HG03103 (cell line): ENCODE results near the gene RET.
A peak's percentile ranks its signal among the peaks of the same experiment; 100 is the strongest.
"Not testable (repeated sequence)": the region's sequence is repeated elsewhere in the genome, so short reads cannot be mapped to it uniquely, and the experiment has no call there.

Experiments used
- ATAC-seq: cut with Tn5 transposase; IDR thresholded peaks from one replicate; pipeline ENCODE4 v1.9.1; 2021; ENCODE audit warnings: low read depth; ENCODE audit not compliant: unreplicated experiment

Gene RET

DNA sequence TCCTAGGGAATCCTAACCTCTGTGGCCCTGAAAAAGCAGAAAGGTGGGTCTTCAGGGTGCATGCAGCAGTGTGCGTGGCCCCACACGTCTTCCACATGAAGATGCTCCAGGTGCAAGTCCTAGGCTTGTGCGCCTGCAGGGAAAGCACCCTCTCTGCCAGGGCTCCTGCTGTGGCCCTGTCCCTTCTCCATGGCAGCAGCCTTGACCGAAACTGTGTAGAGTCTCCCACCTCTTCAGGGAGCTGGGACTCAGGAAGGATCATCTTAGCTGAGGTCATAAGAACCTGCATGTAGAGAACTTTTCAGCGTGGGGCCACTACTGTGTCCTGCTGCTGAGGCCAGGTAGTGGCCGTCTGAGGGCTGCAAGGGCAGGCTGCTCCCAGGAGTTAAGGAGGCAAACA is 55.0 kb downstream of the RET start:
- no peak for ATAC-seq

DNA sequence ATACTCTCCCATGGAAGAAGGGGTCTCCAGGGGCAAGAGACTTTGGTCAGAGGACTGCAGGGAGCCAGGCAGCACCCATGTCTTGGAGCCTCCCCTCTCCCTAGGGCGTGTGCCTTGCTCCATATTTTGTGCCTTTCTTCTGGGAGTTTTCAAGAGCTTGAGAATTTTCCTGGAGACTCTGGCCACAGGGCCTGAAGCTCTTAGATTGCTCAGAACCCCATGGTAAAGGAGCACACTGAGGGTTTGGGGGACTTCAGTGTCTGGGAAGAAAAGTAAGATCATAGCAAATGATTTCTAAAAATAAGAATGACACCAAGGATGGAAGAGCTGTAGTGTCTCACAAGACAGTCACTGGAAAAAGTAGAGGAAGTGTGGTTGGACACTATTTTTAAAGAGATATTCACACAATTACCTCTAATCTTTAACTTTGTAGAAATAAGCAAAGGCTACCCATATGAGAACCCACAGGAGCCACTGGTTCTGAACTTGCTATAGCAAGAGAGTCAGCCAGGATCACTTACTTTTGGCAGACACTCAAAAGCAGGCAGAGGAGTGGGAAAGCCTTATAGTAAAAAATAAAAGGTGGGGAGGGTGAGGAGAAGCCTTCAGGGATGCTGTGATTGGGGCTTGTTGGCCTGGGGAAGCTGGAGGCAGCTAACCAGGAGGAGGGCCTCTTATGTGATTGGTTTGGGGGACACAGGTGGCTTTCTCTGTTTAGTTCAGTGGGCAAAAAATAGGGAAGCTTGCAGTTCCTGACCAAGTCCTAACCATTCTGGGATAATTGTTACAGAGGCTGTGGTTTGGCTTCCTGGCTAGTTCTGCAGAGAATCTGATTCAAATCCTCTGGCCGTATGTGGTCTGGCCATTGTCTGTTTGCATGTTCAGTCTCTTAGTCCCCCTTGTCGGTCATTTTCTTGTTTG is 56.3 kb downstream of the RET start:
- ATAC-seq, result no peak

DNA sequence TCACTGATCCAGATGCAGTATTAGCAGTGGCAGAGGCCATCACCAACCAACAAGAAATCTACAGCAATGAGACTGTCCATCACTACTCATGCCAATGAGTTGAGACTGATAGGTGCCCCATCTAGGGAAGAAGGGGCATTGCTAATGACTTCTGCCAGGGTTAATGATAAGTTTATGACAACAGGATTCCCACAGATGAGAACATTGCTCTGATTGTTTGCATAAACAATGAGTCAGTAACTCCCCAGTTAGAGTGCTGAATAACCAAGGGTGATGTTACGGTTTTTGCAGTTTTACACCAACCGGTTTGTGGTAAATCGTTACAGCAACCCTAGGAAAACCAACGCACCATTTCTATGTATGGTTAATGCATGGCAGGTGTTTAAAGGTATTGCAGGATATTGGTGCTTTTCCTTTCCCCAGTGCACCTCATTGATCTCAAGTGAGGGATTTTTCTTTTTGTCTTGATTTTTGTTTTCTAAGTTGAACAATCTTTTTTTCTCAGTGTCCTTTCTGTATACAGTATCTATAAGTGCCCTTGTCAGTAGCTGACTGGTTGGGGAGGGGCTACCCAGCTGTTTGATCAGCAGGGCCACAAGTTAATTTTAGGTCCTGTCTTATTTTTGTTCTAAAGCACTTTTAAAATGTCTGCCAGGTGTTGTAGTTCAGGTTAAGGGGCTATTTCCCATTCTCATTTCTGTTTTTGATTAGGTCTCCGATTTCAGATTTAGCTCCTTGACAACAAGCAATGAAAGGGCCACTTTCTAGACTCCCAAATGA is 57.4 kb downstream of the RET start:
- no peak for ATAC-seq

DNA sequence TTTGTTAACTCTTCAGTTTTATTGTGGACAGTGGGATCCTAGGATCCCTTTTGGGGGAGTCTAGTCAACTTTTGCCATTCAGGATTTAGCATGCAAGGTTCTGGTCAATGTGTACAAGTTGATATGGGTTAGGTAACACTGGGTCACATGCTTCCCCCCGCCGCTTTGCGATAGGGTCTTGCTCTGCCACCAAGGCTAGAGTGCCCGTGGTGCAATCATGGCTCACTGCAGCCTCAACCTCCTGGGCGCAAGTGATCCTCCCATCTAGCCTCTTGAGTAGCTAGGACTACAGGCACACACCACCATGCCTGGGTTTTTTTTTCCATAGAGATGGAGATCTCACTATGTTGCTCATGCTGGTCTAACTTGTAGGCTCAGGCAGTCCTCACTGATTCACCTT is 58.2 kb downstream of the RET start:
- no peak for ATAC-seq

DNA sequence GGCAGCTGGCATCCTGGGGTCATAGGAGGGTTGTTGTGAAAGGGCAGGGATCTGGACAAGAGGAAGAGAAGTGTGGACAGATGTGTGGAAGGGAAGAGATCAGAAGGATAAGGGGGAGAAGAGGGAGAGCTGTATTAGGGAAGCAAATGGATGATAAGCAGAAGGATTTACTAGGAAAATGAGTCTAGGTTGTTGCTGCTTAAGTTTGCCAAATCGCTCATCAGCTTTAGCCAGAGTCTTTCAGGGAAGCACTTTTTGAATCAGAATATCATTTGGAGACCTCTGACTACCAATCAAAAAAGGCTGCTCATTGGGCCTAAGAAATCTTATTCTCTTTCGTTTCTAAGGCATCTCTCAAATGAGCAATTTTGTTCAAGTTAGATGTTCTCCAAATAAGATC is 58.8 kb downstream of the RET start:
- ATAC-seq, result no peak

DNA sequence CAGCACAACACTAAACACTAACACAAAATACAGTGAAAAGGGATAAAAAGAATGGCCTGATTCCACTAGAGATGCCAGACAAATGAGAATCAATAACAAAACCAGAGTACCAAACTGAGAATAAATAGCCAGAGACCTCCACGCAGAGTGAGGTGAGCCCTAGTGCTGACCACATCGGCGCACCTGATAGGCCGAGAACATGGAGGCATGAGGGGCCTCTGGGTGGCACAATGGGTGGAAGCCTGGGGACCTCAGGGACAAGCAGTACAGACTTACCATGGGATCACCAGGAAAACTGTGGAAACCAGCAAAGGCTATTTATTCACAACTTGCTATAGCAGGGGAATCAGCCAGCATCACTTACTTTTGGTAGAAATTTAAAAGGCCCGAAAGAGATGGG is 59.6 kb downstream of the RET start:
- no peak for ATAC-seq

DNA sequence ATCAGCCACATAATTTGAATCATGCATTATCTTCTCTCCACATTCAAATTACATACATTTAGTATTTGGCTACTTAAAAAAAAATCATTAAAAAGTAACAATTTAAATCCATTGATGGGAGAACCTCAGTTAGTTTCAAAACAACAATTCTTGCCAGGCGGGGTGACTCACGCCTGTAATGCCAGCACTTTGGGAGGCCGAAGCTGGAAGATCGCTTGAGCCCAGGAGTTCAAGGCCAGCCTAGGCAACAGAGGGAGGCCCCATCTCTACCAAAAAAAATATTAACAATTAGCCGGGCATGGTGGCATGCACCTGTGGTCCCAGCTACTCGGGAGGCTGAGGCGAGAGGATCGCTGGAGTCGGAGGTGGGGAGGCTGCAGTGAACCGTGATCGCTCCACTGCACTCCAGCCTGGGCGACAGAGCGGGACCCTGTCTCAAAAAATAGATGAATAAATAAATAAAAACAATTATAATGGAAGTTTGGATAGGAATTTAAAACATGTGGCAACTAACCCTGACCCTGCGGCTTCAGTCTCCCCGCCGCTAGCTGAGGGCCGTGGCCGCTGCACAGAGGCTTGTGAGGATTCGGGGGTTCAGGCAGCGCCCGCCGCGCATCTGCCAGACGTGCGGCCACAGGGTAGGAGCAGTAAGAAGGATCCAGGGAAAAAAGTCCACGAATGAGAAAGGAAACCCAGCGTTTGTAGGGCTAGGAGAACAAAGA is 60.3 kb downstream of the RET start:
- no peak for ATAC-seq

DNA sequence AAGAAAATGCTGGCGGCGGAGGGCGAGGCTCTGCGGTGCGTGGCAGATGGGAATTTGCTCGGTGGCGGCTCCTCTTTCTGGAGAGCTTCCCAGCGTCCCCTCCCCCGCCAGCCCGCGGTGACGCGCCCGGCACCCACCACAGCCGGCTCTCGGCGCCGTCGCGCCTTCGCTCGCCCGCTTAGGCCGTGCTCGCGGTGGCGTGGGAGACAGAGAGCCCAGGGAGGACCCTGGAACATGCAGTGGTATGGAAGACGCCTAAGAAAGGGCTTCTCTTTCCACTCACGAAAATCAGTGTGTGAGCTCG is 60.8 kb downstream of the RET start:
- peak; percentile 11 for ATAC-seq

DNA sequence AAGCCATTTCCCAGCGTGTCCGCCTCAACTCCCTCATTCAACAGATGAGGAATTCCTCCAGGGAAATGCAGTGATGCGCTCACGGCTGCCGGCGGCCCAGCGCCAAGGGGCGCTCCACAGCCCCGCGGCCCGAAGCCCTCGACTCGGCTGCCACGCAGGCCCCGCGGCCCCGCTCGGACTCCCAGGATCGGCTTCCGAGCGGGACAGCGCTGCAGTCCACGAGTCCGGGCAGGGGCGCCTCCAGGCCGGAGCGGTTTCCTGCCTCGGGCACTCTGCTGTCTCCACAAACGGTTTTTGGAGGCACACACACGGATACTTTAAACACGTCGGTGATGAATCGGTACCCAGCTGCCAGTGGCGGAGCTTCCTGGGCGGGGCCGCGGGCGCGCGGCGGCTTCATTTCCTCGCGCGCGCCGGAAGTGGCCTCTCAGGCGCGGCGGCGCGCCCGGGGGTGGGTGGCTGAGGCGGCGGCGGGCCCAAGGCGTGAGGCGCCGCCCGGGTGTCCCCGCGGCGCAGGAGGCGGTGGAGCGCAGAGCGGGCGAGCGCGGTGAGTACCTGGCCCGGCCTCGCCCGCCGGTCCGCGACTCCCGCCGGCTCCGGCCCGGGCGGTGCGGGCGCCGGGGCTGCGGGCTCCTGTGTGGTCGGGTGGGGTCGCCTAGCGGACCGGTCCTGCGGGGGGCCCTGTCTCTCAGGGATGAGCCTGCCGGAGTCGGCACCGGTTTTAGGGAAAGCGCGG is 61.3 kb downstream of the RET start, which contains the start of gene CSGALNACT2:
Gene CSGALNACT2 (plus strand): TSS at position 425 of the 736 bp plus-strand sequence. CDS start 16,705 bp downstream, outside the sequence.
- peak; percentile 60 for ATAC-seq

DNA sequence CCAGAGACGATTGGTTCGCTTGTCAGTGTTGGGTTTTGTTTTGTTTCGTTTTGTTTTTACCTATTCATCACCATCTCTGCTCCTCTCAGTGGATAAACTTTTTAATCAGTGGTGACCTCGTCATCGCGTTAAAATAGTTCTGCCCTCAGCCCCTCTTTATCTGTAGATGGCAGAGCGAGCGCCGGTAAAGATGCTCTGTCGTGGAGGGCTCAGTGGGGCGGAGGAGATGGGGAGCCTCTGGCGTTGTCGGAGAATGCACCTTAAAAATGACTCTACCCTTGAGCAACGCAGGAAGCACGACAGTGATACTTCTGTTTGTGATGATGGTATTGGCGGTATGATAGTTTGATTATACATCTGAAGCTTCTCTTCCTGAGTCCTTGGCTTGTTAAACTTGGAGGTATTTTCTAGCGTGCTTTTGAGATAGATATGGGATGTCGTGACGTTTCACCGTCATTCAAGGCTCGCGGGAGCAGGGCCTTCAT is 61.9 kb downstream of the RET start:
- ATAC-seq, result peak; percentile 35

DNA sequence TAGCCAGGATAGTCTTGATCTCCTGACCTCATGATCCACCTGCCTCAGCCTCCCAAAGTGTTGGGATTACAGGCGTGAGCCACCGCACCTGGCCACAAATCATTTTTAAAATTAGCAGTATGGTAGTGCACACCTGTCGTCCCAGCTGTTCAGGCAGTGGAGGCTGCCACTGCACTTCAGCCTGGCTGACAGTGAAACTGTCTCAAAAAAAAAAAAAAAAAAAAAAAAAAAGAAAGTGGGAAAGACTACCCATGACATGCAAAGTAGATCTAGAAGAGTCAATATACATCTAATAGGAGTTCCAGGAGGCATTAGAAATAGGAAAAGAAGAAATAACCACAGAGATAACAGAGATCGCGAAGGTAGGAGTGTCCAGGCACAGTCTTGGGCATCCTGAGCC is 64.6 kb downstream of the RET start:
- ATAC-seq, result no peak

DNA sequence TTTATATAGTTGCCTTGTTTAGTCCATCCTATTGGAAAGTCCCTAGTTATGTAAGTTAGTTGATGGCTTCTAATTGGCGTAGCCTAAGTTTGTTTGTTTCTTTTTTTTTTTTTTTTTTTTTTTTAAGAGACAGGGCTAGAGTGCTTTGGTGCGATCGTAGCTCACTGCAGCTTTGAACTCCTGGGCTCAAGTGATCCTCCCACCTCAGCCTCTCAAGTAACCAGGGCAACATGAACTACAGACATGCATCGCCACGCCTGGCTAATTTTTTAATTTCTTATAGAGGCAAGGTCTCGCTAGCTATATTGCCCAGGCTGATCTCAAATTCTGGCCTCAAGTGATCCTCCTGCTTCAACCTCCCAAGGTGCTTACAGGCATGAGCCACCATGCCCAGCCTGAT is 68.4 kb downstream of the RET start:
- ATAC-seq, result no peak

DNA sequence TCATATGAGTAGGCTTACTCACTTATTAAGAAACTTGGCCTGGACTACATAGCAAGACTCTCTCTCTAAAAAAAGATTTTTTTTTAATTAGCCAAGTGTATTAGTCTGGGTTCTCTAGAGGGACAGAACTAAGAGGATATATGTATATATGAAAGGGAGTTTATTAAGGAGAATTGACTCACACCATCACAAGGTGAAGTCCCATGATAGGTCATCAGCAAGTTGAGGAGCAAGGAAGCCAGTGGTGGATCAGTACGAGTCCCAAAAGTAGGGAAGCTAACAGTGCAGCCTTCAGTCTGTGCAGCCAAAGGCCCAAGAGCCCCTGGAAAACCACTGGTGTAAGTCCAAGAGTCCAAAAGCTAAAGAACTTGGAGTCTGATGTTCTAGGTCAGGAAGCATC is 69.1 kb downstream of the RET start:
- not testable (repeated sequence) for ATAC-seq

DNA sequence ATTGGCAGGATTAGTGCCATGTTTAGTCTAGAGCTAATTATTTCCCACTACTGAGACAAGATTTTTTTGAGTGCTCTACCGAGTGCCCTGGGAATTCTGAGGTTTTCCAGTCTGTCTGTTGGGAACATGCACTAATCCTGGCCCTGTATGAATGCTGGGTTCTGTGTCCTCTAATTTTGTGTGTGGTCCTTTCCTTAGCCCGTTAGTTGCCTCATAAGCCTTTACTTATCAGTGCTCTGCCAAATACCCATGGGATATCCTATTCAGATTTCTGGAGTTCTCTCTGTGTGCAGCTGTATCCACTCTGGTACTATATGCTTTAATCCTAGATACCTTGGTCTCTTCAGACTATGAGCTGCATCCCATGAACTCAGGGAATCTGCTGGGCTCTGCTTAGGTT is 74.5 kb downstream of the RET start:
- ATAC-seq, result no peak

DNA sequence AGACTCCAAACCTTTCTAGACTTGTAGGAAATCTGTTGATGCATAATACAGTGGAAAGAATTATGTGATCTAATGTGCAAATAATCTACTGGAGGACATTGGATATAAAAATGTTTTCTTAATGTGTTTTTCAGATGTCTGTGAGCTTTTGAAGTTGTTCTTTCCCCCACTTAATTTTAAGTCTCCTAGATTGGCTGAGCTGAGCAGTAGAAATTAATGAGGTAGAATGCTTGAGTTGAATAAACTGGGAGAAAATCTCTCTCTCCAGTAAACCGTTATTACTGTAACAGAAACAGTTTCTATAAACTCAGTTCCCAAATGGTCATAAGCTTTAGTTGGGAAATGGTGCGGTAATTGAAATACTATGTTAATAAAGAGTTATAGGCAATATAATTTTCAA is 77.0 kb downstream of the RET start:
- ATAC-seq, result no peak

DNA sequence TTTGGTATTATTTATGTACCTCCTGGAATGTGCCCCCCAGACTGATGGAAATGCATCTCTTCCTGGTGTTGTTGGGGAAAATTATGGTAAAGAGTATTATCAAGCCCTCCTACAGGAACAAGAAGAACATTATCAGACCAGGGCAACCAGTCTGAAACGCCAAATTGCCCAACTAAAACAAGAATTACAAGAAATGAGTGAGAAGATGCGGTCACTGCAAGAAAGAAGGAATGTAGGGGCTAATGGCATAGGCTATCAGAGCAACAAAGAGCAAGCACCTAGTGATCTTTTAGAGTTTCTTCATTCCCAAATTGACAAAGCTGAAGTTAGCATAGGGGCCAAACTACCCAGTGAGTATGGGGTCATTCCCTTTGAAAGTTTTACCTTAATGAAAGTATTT is 78.4 kb downstream of the RET start:
- no peak for ATAC-seq

DNA sequence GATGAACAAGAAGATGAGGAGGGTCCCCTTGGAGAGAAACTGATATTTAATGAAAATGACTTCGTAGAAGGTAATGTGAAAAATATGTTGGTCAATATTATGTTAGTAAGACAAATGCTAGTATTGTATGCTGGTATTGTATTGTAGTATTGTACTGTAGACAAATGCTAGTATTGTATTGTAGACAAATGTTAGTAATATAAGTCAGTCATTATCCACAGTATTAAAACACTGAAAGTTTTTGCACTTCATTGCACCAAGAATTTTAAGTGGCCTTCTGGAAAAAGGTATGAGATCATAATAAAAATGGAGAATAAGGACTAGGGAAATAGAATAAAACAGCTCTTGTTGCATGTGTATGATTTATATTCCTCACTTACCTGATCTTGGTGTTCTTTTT is 78.9 kb downstream of the RET start:
- no peak for ATAC-seq

DNA sequence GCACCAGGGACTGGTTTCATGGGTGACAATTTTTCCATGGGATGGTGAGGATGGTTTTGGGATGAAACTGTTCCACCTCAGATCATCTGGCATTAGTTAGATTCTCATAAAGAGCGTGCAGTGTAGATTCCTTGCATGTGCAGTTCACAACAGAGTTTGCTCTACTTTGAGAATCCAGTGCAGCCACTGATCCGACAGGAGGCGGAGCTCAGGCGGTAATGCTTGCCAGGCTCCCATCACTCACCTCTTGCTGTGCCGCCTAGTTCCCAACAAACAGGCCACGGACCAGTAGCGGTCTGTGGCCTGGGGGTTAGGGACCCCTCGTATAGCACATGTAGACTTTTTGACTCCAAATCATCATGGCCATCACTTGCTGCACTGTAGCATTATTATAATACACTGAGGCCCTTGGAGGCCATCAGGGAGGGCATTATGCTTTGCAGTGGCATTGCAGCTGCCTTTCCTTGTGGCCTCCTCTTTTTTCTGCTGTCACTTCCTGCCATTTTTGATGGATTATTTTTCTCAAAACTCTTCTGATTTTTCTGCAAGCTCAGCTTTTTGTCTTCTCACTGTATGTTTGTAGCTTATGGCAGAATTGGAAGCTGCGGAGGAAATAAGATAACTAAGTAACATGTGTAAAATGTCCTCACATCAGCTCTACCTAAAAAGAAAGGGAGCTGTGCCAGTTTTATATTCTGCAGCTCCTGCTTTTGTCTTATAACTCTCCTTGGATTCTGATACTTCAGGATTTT is 79.9 kb downstream of the RET start:
- no peak for ATAC-seq

DNA sequence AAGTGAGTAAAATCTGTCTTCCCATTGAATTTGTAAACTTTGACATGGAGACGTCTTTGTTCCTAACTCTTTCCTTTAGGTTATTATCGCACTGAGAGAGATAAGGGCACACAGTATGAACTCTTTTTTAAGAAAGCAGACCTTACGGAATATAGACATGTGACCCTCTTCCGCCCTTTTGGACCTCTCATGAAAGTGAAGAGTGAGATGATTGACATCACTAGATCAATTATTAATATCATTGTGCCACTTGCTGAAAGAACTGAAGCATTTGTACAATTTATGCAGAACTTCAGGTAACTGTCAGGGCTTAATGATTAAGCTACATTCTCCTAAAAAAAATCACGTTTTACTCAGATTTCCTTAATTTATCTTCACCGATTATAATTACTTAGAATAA is 81.8 kb downstream of the RET start:
- ATAC-seq, result no peak
